GM18868 (cell line): ENCODE measurements around the gene FZD10.

ENCODE experiments used
- ATAC-seq: cut with Tn5 transposase; IDR thresholded peaks from one replicate; pipeline ENCODE4 v1.9.1; 2021; ENCODE audit warnings: mild to moderate bottlenecking, moderate library complexity; ENCODE audit not compliant: unreplicated experiment

Gene FZD10

DNA sequence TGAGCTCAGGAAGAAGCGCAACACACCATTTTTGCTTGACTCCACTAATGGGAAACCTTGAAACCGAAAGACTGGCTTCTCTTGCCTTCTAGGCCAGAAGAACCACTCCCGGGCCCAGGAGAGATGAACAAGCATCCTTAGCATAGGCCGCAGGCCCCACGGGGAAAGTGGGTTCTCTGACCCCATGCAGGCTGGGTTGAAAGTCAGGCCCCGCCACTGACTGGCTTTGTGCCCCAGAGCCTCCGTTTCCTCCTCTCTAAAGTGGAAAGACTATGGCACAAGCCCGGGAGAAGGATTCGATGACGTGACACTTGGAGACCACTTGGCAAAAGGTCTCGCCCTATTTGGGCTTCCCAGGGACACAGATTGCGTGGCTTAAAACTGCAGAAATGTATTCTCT is 9.9 kb upstream of the FZD10 start:
- no peak for ATAC-seq

DNA sequence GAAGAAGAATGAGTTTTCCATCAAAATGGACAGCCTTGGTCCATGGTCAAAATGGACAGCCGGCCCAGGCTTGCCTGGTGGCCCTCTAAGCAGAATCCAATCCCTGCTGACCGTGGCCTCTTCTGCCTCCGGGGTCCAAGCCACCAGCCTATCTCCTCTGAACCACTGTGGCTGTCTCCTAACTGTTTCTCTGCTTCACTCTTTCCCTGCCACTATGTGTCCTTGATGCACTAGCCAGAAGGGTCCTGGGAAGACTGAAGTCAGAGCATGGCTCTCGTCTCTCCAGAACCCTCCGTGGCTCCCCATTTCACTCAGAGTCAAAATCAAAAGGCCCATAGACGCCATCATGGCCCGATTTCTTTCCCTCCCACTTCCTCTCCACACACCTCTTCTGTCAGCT is 8.5 kb upstream of the FZD10 start:
- ATAC-seq, result no peak

DNA sequence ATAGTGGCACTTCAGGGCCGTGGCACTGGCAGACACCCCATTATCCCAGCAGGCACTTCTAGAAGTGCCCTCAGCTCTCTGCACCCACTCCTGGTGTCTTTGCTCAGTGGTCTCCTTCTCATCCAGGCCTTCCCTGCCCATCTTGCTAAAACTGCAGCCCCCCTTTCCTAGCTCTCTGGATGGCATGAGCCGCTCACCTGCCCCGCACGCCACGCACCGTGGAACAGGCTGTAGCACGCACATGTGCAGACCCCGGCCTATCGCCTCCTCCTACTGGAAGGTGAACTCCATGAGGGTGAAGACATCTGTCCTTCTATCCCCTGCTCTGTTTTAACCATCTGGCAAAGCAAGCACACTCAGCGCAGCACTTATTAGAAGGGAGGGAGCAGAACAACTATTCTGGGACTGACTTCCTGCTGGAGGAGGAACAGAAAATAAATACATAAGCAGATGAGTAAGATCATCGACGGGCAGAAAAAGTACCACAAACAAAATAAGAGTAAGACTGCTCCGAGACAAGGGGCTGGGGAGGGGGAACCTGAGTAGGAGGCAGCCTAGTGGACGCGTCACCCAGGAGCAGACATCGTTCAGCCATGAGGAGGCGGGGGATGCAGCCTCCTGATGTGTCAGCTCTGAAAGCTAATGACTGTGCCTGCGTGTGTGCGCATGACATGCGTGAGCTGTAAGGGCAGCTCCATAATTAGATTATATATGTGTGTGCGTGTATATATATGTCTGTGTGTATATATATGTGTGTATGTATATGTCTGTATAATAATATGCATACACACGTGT is 7.8 kb upstream of the FZD10 start:
- no peak for ATAC-seq

DNA sequence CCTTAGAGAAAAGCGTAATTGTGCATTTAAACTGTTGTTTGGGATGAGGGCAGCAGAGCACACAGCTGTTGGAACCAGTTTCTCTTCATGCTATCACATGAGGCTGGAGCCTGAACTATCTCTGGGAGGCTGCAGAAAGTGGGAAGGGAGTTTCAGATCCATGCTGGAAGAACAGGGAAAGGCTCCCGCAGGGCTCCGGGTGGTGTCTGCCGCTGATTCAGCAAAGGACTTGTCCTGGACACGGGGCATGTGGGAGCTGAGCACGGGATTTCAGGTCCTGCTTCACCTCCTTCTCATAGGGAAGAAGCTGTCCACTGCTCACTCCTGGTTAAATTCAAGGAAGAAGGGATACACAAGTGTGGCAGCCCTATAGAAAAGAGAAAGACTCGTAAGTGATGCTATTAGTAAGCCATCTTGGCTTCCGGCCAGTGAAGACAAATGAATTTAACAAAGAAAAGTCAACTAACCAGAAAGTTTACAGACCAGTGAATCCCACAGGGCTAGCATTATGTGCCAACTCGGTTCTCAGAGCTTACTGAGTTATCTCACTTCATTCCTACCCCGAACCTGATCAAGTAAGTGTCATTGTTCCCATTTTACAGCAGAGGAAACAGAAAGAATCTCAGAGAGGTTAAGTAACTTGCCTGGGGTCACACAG is 6.7 kb upstream of the FZD10 start:
- no peak for ATAC-seq

DNA sequence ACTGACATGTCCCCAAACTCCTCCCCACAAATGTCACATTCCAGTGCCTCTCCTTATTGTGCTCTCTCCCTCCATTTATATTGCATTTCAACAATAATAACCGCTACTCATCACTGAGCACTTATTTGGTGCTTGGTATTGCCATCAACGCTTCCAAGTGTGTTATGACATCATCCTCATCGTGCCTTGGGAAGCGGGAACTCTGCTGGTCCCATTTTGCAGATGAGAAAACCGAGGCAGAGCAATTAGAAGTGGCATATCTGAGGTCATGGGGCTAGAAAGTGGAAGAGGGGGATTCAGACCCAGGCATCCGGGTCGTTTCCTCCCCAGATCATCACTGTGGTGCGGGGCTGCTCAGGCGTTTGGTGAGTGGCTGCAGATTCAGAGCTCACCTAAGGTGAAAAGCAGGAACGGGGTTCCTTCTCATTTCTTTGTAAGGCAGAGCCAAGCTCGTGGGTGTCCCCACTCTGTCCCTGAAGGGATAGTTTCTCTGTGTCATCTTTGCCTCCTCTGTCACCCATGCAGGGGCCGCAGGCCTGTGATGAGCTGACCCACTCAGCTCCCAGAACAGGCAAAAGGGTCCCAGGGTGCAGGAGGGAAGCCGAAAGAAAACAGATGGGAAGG is 5.5 kb upstream of the FZD10 start:
- no peak for ATAC-seq

DNA sequence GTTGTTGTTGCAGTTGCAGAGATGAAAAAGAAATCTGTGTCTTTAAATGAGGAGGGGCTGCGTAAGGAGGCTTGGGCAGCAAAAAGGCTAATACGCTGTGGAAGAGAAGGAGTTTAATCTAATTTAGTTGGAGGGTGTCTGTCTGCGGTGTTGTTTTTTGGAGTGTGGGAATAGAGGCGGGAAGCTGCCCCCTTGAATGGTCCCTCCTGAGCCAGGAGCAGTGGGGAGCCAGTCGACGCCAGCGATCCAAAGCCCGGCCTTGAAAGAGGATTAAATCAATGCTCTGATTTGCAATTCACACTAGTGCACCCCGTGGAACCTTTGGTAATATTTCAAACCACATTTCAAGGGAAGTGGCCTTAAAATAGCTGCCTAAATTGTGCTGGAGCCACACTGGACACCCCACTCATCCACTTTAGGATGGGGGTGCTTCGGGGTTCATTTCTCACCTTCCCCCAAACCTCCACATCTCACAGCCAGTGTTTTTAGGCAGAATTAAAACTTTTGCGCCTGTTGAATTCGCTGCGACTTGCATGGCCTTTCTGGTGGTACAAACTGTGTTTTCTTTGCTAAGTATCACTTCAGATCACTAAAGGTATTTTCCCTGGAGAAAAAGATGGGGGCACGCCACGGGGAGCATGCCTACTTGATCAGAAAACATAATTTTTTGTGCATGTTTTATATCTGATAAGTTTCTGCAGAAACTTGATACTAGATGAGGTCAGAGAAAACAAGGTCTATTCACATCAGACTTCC is 4.1 kb upstream of the FZD10 start:
- ATAC-seq, result no peak

- ATAC-seq, result no peak
Measured at GRCh38 chr12:130158754-130159059, 3.6 kb upstream of the FZD10 start.

DNA sequence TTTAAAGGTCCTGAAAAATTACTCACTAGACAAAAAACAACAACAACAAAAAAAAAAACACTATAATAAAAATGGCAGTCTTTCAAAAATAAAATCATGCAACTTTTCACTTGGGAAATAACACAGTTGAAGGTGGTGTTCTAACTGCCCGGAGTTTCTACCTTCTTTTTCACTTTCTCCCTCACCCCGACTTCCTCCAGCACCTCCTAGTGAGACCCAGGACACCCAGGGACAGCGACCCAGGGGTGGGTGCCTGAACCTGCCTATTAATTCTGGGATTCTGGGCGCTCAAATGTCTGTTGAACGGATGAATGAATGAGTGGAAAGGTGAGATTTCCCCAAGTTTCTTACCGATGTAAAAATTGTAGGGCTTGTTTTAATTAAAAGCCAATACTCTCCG is 2.0 kb upstream of the FZD10 start:
- no peak for ATAC-seq

DNA sequence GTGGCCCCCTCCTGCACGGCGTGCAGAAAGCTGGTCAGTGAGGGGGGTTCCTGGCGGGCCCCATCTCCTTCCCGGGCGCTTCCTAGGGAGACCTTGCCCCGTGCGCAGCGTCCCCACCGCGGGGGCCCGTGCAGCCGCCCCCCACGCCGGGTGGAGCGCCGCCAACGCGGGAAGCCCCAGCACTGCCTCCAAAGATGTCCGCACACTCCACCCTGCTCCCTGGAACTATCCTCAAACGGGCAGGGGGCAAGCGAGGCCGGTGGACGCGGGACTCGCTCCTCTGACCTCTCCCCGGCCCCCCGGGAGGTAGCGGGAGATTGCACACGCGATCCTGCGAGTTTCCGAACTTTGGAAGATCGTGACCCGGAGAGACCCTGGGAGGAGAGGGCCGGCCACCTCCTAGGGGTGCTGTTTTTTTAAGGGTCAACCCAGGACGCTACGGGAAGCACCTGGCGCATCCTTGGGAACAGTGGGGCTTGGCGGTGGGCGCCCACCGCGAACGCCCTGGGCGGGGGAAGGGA is 1.5 kb upstream of the FZD10 start:
- ATAC-seq, result no peak

GRCh38 chr12:130161261-130162243 is 712 bp upstream of the FZD10 start:
- ATAC-seq, result no peak

DNA sequence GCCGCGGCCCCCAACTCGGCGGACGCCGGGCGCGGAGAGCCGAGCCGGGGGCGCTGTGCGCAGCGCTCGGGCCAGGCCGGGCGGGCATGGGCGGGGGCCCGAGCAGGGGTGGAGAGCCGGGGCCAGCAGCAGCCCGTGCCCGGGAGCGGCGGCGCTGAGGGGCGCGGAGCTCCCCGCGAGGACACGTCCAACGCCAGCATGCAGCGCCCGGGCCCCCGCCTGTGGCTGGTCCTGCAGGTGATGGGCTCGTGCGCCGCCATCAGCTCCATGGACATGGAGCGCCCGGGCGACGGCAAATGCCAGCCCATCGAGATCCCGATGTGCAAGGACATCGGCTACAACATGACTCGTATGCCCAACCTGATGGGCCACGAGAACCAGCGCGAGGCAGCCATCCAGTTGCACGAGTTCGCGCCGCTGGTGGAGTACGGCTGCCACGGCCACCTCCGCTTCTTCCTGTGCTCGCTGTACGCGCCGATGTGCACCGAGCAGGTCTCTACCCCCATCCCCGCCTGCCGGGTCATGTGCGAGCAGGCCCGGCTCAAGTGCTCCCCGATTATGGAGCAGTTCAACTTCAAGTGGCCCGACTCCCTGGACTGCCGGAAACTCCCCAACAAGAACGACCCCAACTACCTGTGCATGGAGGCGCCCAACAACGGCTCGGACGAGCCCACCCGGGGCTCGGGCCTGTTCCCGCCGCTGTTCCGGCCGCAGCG is 639 bp downstream of the FZD10 start:
- ATAC-seq, result no peak

GRCh38 chr12:130163461-130164215 is 1.4 kb downstream of the FZD10 start:
- no peak for ATAC-seq

GRCh38 chr12:130164216-130164542 is 1.9 kb downstream of the FZD10 start:
- no peak for ATAC-seq

DNA sequence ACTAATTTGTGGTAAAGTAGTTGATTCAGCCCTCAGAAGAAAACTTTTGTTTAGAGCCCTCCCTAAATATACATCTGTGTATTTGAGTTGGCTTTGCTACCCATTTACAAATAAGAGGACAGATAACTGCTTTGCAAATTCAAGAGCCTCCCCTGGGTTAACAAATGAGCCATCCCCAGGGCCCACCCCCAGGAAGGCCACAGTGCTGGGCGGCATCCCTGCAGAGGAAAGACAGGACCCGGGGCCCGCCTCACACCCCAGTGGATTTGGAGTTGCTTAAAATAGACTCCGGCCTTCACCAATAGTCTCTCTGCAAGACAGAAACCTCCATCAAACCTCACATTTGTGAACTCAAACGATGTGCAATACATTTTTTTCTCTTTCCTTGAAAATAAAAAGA is 2.7 kb downstream of the FZD10 start:
- no peak for ATAC-seq

GRCh38 chr12:130166306-130166705 is 4.0 kb downstream of the FZD10 start:
- ATAC-seq, result no peak

DNA sequence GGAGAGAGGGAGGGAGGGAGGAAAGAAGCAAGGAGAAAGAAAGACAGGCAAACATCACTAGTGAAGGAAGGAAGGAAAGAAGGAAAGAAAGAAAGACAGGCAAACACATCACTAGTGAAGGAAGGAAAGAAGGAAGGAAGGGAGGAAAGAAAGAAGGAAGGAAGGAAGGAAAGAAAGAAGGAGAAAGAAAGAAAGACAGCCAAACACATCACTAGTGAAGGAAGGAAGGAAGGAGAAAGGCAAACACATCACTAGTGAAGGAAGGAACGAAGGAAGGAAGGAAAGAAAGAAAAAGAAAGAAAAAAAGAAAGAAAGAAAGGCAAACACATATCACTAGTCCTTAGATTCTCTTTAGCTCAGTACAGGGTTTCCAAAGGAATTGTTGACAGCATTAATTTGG is 5.3 kb downstream of the FZD10 start:
- ATAC-seq, result no peak

- ATAC-seq, result no peak
Measured at GRCh38 chr12:130169256-130169655, 7.0 kb downstream of the FZD10 start.

DNA sequence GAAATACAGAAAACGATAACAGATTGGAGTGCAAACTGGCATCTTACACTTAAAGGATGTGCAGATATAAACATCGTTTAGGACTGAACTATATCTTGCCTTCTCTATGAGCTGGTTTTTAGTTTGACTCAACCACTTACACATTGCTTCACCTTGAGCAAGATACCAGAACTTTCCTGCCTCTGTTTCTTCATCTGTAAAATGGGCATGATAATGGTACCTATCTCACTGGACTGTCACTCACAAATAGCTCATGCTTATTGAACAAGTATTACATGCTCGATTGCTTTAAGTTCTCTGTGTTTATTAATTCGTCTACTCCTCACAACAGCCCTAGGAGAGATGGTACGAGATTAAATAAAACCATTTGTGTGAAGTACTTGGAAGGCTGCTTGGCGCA is 7.7 kb downstream of the FZD10 start:
- no peak for ATAC-seq

DNA sequence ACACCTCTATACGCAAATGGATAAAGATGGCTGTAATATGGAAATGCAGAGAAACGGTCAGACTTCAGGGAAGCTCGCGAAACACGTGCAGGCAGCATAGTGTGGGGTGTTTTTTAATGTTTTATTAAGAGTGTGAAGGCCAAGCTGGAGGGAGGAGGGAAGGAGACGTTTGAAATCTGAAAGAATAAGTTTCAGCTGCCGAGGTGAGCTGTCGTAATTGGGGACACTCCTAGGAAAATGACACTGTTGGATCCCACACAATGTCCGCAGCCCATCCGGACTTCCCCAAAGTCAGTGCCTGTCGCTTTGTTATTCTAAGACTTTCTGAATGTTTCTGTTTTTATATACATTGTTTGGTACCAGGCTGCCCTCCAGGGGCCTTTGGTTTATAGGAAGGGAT is 8.3 kb downstream of the FZD10 start:
- no peak for ATAC-seq
